Breast epithelium (tissue), 4 donors: ENCODE data around the gene FAM217A. TPM values are rescaled to one million over a fixed set of nuclear protein-coding genes. Genes with fewer than 3 reads are reported as not detected.

Source experiments
- DNase-seq, 2 donors: peaks; one replicate each; pipeline ENCODE4 v3.0.0-alpha.2; 2019; ENCODE audit warnings: low spot score in 2 of 2
- H3K27ac ChIP-seq, 2 donors: fragments of 200-600 bp; sonication (generic) in 1 of 2; one replicate each; pipeline ENCODE4 v1.5.1; 2016 to 2019; ENCODE audit warnings: mild to moderate bottlenecking in 1 of 2
- H3K27me3 ChIP-seq, 2 donors: fragments of 200-600 bp; sonication (generic) in 1 of 2; one replicate each; pipeline versions ENCODE4 v1.5.1 to v1.6.0; 2017 to 2019; ENCODE audit warnings: control low read depth in 1 of 2, mild to moderate bottlenecking in 1 of 2
- H3K36me3 ChIP-seq: fragments of 200-600 bp; one replicate; pipeline ENCODE4 v1.5.1; 2019
- H3K4me1 ChIP-seq, 2 donors: fragments of 200-600 bp; sonication (generic); one replicate each; pipeline ENCODE4 v1.5.1; 2016 to 2019; ENCODE audit warnings: control low read depth in 1 of 2
- H3K4me3 ChIP-seq, 3 donors: fragments of 200-600 bp; sonication (generic); 1 replicate in 2 of 3; 2 replicates in 1 of 3; pipeline ENCODE4 v1.5.1; 2016 to 2019; ENCODE audit warnings: mild to moderate bottlenecking in 3 of 3, moderate library complexity in 2 of 3
- H3K9me3 ChIP-seq, 2 donors: fragments of 200-600 bp; sonication (generic) in 1 of 2; one replicate each; pipeline ENCODE4 v1.5.1; 2016 to 2019; ENCODE audit warnings: control low read depth in 1 of 2
- CTCF ChIP-seq, 3 donors: fragments of 450-650 bp; IDR thresholded peaks; one replicate each; pipeline ENCODE4 v1.5.1; 2016 to 2017; ENCODE audit warnings: antibody characterized with exemption in 3 of 3, mild to moderate bottlenecking in 3 of 3, moderate library complexity in 3 of 3
- POLR2A ChIP-seq: fragments of 450-650 bp; IDR thresholded peaks from one replicate; pipeline ENCODE4 v1.6.1; 2016; ENCODE audit warnings: antibody characterized with exemption, mild to moderate bottlenecking, moderate library complexity
- POLR2AphosphoS5 ChIP-seq, 3 donors: sonication (generic); formaldehyde crosslinking; IDR thresholded peaks; one replicate each; pipeline ENCODE4 v1.6.1; 2017; ENCODE audit warnings: antibody characterized with exemption in 3 of 3
- intact Hi-C: fragments of 100-400 bp; cut with DNase I; formaldehyde crosslinking; loops from one replicate; pipeline ENCODE4 v1.15.1; 2023; ENCODE audit warnings: low total_unique reads
- total RNA-seq, 3 donors: library from RNA; depleted of rRNA; stranded (reverse); fragments of >200 nt; gene quantifications; one replicate each; pipeline ENCODE4 v1.1.0, GENCODE V29; 2016

FAM217A gene
- total RNA-seq, 3 donors from 2014 or later: not detected

- no peak for TF ChIP-seq CTCF (IDR thresholded peaks at IDR 0.05)
- TF ChIP-seq POLR2AphosphoS5 (IDR thresholded peaks at IDR 0.05): no peak
- no peak for TF ChIP-seq POLR2A
- intact Hi-C loops: no loop called here
- no peak for DNase-seq
- no peak overlapping the region for H3K4me3 ChIP-seq
- H3K9me3 ChIP-seq: no peaks in the 10 kb centered on the region
- no peaks in the 10 kb centered on the region for H3K27me3 ChIP-seq
- H3K36me3 ChIP-seq: no peaks in the 10 kb centered on the region
- no peaks in the 10 kb centered on the region for H3K4me1 ChIP-seq
- H3K27ac ChIP-seq: no peak overlapping the region
Measured at GRCh38 chr6:4067673-4068072, 11.3 kb downstream of the FAM217A start.

GRCh38 chr6:4066029-4066755 lies 12.7 kb downstream of the FAM217A start:
- Histone ChIP-seq H3K36me3 (peaks cover 5% of the 10 kb centered on the region), H3K27me3 (no peaks in the 10 kb centered on the region), H3K9me3 (no peaks in the 10 kb centered on the region), H3K4me1 (no peaks in the 10 kb centered on the region), H3K27ac (peak overlapping the region; percentile 13 to 48), H3K4me3 (no peak overlapping the region)
- TF ChIP-seq CTCF (IDR thresholded peaks at IDR 0.05) (no peak), POLR2A (no peak), POLR2AphosphoS5 (IDR thresholded peaks at IDR 0.05) (no peak)
- DNase-seq: no peak
- intact Hi-C loops: no loop called here

GRCh38 chr6:4059115-4059777 lies 19.7 kb downstream of the FAM217A start:
- H3K9me3 ChIP-seq: no peaks in the 10 kb centered on the region
- H3K27me3 ChIP-seq: no peaks in the 10 kb centered on the region
- no peak overlapping the region for H3K4me3 ChIP-seq
- peaks cover 5% of the 10 kb centered on the region for H3K36me3 ChIP-seq
- no peak for DNase-seq
- TF ChIP-seq CTCF (IDR thresholded peaks at IDR 0.05): no peak
- no peak for TF ChIP-seq POLR2AphosphoS5 (IDR thresholded peaks at IDR 0.05)
- TF ChIP-seq POLR2A: no peak
- no peak overlapping the region for H3K27ac ChIP-seq
- intact Hi-C loops: no loop called here
- H3K4me1 ChIP-seq: no peaks in the 10 kb centered on the region

- no peak overlapping the region for H3K4me3 ChIP-seq
- no peaks in the 10 kb centered on the region for H3K27me3 ChIP-seq
- no peaks in the 10 kb centered on the region for H3K36me3 ChIP-seq
- DNase-seq: no peak
- intact Hi-C loops: no loop called here
- no peaks in the 10 kb centered on the region for H3K4me1 ChIP-seq
- H3K27ac ChIP-seq: no peak overlapping the region
- no peak for TF ChIP-seq POLR2AphosphoS5 (IDR thresholded peaks at IDR 0.05)
- TF ChIP-seq POLR2A: no peak
- no peak for TF ChIP-seq CTCF (IDR thresholded peaks at IDR 0.05)
- no peaks in the 10 kb centered on the region for H3K9me3 ChIP-seq
Measured at GRCh38 chr6:4057036-4057435, 21.9 kb downstream of the FAM217A start.

GRCh38 chr6:4055420-4056041 lies 23.4 kb downstream of the FAM217A start:
- intact Hi-C loops: no loop called here
- no peak for DNase-seq
- H3K27me3 ChIP-seq: no peaks in the 10 kb centered on the region
- no peaks in the 10 kb centered on the region for H3K4me1 ChIP-seq
- H3K36me3 ChIP-seq: no peaks in the 10 kb centered on the region
- H3K9me3 ChIP-seq: no peaks in the 10 kb centered on the region
- TF ChIP-seq POLR2A: no peak
- TF ChIP-seq CTCF (IDR thresholded peaks at IDR 0.05): peak in 1 of 3 donors; percentile 30
- no peak overlapping the region for H3K4me3 ChIP-seq
- no peak overlapping the region for H3K27ac ChIP-seq
